Upper lobe of left lung (tissue), 6 donors: ENCODE data around the gene EIPR1. TPM values are rescaled to one million over a fixed set of nuclear protein-coding genes. Genes with fewer than 3 reads are reported as not detected.

Experiments used
- ATAC-seq, 2 donors: fragments of 200-7000 bp; cut with Tn5 transposase; one replicate each; pipeline ENCODE4 v1.9.1; 2022; ENCODE audit warnings: mild to moderate bottlenecking in 2 of 2, moderate library complexity in 2 of 2; ENCODE audit not compliant: low FRiP score in 2 of 2
- DNase-seq, 2 donors: peaks; one replicate each; pipeline ENCODE4 v3.0.0-alpha.2; 2019 to 2020
- H3K27ac ChIP-seq, 4 donors: fragments of 200-600 bp; sonication (generic); one replicate each; pipeline ENCODE4 v1.5.1; 2016 to 2019
- H3K27me3 ChIP-seq, 4 donors: fragments of 200-600 bp; sonication (generic); one replicate each; pipeline ENCODE4 v1.5.1; 2017 to 2019
- H3K36me3 ChIP-seq, 4 donors: fragments of 200-600 bp; sonication (generic); one replicate each; pipeline ENCODE4 v1.5.1; 2016 to 2019
- H3K4me1 ChIP-seq, 4 donors: fragments of 200-600 bp; sonication (generic); one replicate each; pipeline ENCODE4 v1.5.1; 2018 to 2019
- H3K4me3 ChIP-seq, 4 donors: fragments of 200-600 bp; sonication (generic); one replicate each; pipeline ENCODE4 v1.5.1; 2017 to 2019; ENCODE audit warnings: mild to moderate bottlenecking in 2 of 4, moderate library complexity in 1 of 4
- H3K9me3 ChIP-seq, 4 donors: fragments of 200-600 bp; sonication (generic); one replicate each; pipeline ENCODE4 v1.5.1; 2018 to 2019
- CTCF ChIP-seq, 6 experiments: fragments of 450-650 bp in 4 of 6; fragments of 200-600 bp in 2 of 6; sonication (generic) in 2 of 6; IDR thresholded peaks; one replicate each; pipeline ENCODE4 v1.5.1; 2016 to 2019; ENCODE audit warnings: antibody characterized with exemption in 6 of 6
- EP300 ChIP-seq, 4 donors: sonication (generic); formaldehyde crosslinking; IDR thresholded peaks; one replicate each; pipeline ENCODE4 v1.5.1; 2017; ENCODE audit warnings: antibody characterized with exemption in 4 of 4, control low read depth in 2 of 4
- POLR2A ChIP-seq, 4 donors: fragments of 450-650 bp; IDR thresholded peaks; one replicate each; pipeline ENCODE4 v1.5.1; 2016 to 2017; ENCODE audit warnings: antibody characterized with exemption in 4 of 4, mild to moderate bottlenecking in 2 of 4
- POLR2AphosphoS5 ChIP-seq, 2 donors: sonication (generic); formaldehyde crosslinking; IDR thresholded peaks; one replicate each; pipeline ENCODE4 v1.5.1; 2017; ENCODE audit warnings: antibody characterized with exemption in 2 of 2
- WGBS, 2 donors: methylation state at CpG; one replicate each; pipeline ENCODE4 v1.1.5; 2017 to 2018; 5-methylcytosine and 5-hydroxymethylcytosine counted together
- total RNA-seq, 6 donors: library from RNA; depleted of rRNA in 4 of 6; stranded (reverse); fragments of >200 nt in 4 of 6; gene quantifications; one replicate each; pipeline versions ENCODE4 v1.1.0 to v1.2.1, GENCODE V29; 2016 to 2021
- donor health status: DM: no; HTN: no; CAD: no; lungs with moderate emphysema.
- donor health status: DM: no; HTN: yes; CAD: no; lungs with severe emphysema.

Gene EIPR1
- total RNA-seq, 6 donors from 2014 or later, result 17.6 to 39.8 (median 23.6) TPM

GRCh38 chr2:3298191-3298590 is 79.4 kb downstream of the EIPR1 start:
- no peaks in the 10 kb centered on the region for H3K27me3 ChIP-seq
- no peak overlapping the region for H3K4me3 ChIP-seq
- H3K27ac ChIP-seq, result no peak overlapping the region
- no peak for ATAC-seq
- 95 to 96% methylated on average over 7 of the region's 7 CpGs for WGBS, 2 donors
- peaks cover 0 to 5% (median 2%) of the 10 kb centered on the region in 4 donors for H3K4me1 ChIP-seq
- TF ChIP-seq CTCF (IDR thresholded peaks at IDR 0.05) (no peak), POLR2AphosphoS5 (IDR thresholded peaks at IDR 0.05) (no peak), EP300 (IDR thresholded peaks at IDR 0.05) (no peak), POLR2A (IDR thresholded peaks at IDR 0.05) (no peak)
- H3K36me3 ChIP-seq, result no peaks in the 10 kb centered on the region
- H3K9me3 ChIP-seq, result no peaks in the 10 kb centered on the region
- DNase-seq, result no peak

- TF ChIP-seq CTCF (IDR thresholded peaks at IDR 0.05) (no peak), POLR2AphosphoS5 (IDR thresholded peaks at IDR 0.05) (no peak)
- DNase-seq (no peak), ATAC-seq (no peak)
- H3K36me3 ChIP-seq, result no peaks in the 10 kb centered on the region
- H3K4me3 ChIP-seq, result no peak overlapping the region
- H3K4me1 ChIP-seq, result no peaks in the 10 kb centered on the region
- 94 to 95% methylated on average over 6 of the region's 6 CpGs for WGBS, 2 donors
- no peak overlapping the region for H3K27ac ChIP-seq
- no peaks in the 10 kb centered on the region for H3K9me3 ChIP-seq
- H3K27me3 ChIP-seq, result no peaks in the 10 kb centered on the region
These were observed 80.1 kb downstream of the EIPR1 start for GRCh38 chr2:3297523-3297922.

- Histone ChIP-seq H3K27me3 (no peaks in the 10 kb centered on the region), H3K4me3 (no peak overlapping the region), H3K4me1 (no peaks in the 10 kb centered on the region), H3K27ac (no peak overlapping the region), H3K9me3 (no peaks in the 10 kb centered on the region), H3K36me3 (no peaks in the 10 kb centered on the region)
- TF ChIP-seq POLR2A (IDR thresholded peaks at IDR 0.05) (no peak), POLR2AphosphoS5 (IDR thresholded peaks at IDR 0.05) (no peak), EP300 (IDR thresholded peaks at IDR 0.05) (no peak), CTCF (IDR thresholded peaks at IDR 0.05) (no peak)
- WGBS, 2 donors, result 89 to 90% methylated on average over 4 of the region's 4 CpGs
- DNase-seq (peak in 1 of 2 donors; percentile 1), ATAC-seq (no peak)
These were observed 81.2 kb downstream of the EIPR1 start for GRCh38 chr2:3296182-3296972.

- no peak for ATAC-seq
- H3K27me3 ChIP-seq, result no peaks in the 10 kb centered on the region
- no peaks in the 10 kb centered on the region for H3K9me3 ChIP-seq
- no peaks in the 10 kb centered on the region for H3K4me1 ChIP-seq
- 61% methylated on average over 4 of the region's 4 CpGs for WGBS, 2 donors
- no peak overlapping the region for H3K27ac ChIP-seq
- H3K36me3 ChIP-seq, result no peaks in the 10 kb centered on the region
- peak in 1 of 2 donors; percentile 1 for DNase-seq
- TF ChIP-seq CTCF (IDR thresholded peaks at IDR 0.05), result no peak
- no peak for TF ChIP-seq EP300 (IDR thresholded peaks at IDR 0.05)
- TF ChIP-seq POLR2A (IDR thresholded peaks at IDR 0.05), result no peak
- H3K4me3 ChIP-seq, result no peak overlapping the region
These were observed 83.1 kb downstream of the EIPR1 start for GRCh38 chr2:3294493-3294892.

- peak in 1 of 2 donors; percentile 10 for DNase-seq
- WGBS, 2 donors, result 51 to 61% methylated on average over 3 of the region's 3 CpGs
- no peaks in the 10 kb centered on the region for H3K4me1 ChIP-seq
- H3K4me3 ChIP-seq, result no peak overlapping the region
- no peaks in the 10 kb centered on the region for H3K27me3 ChIP-seq
- TF ChIP-seq POLR2AphosphoS5 (IDR thresholded peaks at IDR 0.05) (no peak), POLR2A (IDR thresholded peaks at IDR 0.05) (no peak), CTCF (IDR thresholded peaks at IDR 0.05) (no peak), EP300 (IDR thresholded peaks at IDR 0.05) (no peak)
- ATAC-seq, result no peak
- H3K27ac ChIP-seq, result no peak overlapping the region
- no peaks in the 10 kb centered on the region for H3K36me3 ChIP-seq
- no peaks in the 10 kb centered on the region for H3K9me3 ChIP-seq
These were observed 83.5 kb downstream of the EIPR1 start for GRCh38 chr2:3294069-3294468.
